Neuronal stem cell (in vitro differentiated cells): ENCODE data around the gene PPM1M.

Source experiments
- DNase-seq: peaks from one replicate; pipeline ENCODE4 v3.0.0-alpha.2; 2013; ENCODE audit warnings: low spot score
- H2AFZ ChIP-seq: one replicate; pipeline ENCODE4 v1.6.1; 2013; ENCODE audit warnings: mild to moderate bottlenecking, low read length, inconsistent platforms
- H2AK5ac ChIP-seq: 2 replicates; pipeline ENCODE4 v1.6.1; 2013; ENCODE audit warnings: low read depth, mild to moderate bottlenecking, inconsistent platforms, low read length, moderate library complexity, mixed read lengths
- H2BK120ac ChIP-seq: 2 replicates; pipeline ENCODE4 v1.6.1; 2013; ENCODE audit warnings: low read depth, mild to moderate bottlenecking, inconsistent platforms, low read length, moderate library complexity, mixed read lengths
- H2BK12ac ChIP-seq: one replicate; pipeline ENCODE4 v1.6.1; 2013; ENCODE audit warnings: low read length, inconsistent platforms
- H2BK15ac ChIP-seq: 2 replicates; pipeline ENCODE4 v1.6.1; 2013; ENCODE audit warnings: mild to moderate bottlenecking, low read length, inconsistent platforms, mixed read lengths
- H2BK5ac ChIP-seq: one replicate; pipeline ENCODE4 v1.6.1; 2013; ENCODE audit warnings: inconsistent platforms, mild to moderate bottlenecking, low read length, moderate library complexity
- H3K14ac ChIP-seq: one replicate; pipeline ENCODE4 v1.6.1; 2013; ENCODE audit warnings: low read length, inconsistent platforms
- H3K18ac ChIP-seq: 2 replicates; pipeline ENCODE4 v1.6.1; 2013; ENCODE audit warnings: low read length, inconsistent platforms
- H3K23ac ChIP-seq: 2 replicates; pipeline ENCODE4 v1.6.1; 2013; ENCODE audit warnings: low read depth, mild to moderate bottlenecking, mixed read lengths, low read length, inconsistent platforms; ENCODE audit not compliant: poor library complexity
- H3K27ac ChIP-seq: replicated peaks from 3 replicates; pipeline ENCODE4 v1.5.1; 2013; ENCODE audit warnings: low read length, inconsistent platforms
- H3K27me3 ChIP-seq, 3 experiments: 2 replicates each; pipeline ENCODE4 v1.6.1; 2013; ENCODE audit warnings: low read length in 3 of 3, mild to moderate bottlenecking in 2 of 3, inconsistent platforms in 1 of 3, low read depth in 1 of 3, mixed read lengths in 1 of 3, moderate library complexity in 1 of 3; ENCODE audit not compliant: control insufficient read depth in 3 of 3, insufficient read depth in 3 of 3
- H3K36me3 ChIP-seq, 2 donors: replicated peaks in 1 of 2; 2 replicates each; pipeline ENCODE4 v1.6.1; 2013; ENCODE audit warnings: low read length in 2 of 2; ENCODE audit not compliant: control insufficient read depth in 2 of 2, insufficient read depth in 2 of 2
- H3K4ac ChIP-seq: 2 replicates; pipeline ENCODE4 v1.6.1; 2013; ENCODE audit warnings: inconsistent platforms, mild to moderate bottlenecking, low read length, moderate library complexity
- H3K4me1 ChIP-seq, 2 donors: 1 replicate in 1 of 2; 2 replicates in 1 of 2; pipeline ENCODE4 v1.6.1; 2013; ENCODE audit warnings: low read length in 2 of 2, low read depth in 1 of 2; ENCODE audit not compliant: control insufficient read depth in 2 of 2, insufficient read depth in 1 of 2
- H3K4me2 ChIP-seq: one replicate; pipeline ENCODE4 v1.6.1; 2013; ENCODE audit warnings: mild to moderate bottlenecking, low read length, inconsistent platforms; ENCODE audit not compliant: insufficient read depth, poor library complexity, severe bottlenecking
- H3K4me3 ChIP-seq, 2 donors: 2 replicates each; pipeline ENCODE4 v1.5.1; 2013; ENCODE audit warnings: low read length in 2 of 2, mild to moderate bottlenecking in 2 of 2, inconsistent platforms in 1 of 2, moderate library complexity in 1 of 2
- H3K79me1 ChIP-seq: one replicate; pipeline ENCODE4 v1.6.1; 2013; ENCODE audit warnings: low read depth, mild to moderate bottlenecking, inconsistent platforms, low read length, moderate library complexity
- H3K9ac ChIP-seq: one replicate; pipeline ENCODE4 v1.6.1; 2013; ENCODE audit warnings: mild to moderate bottlenecking, low read depth, low read length, inconsistent platforms; ENCODE audit not compliant: poor library complexity
- H3K9me3 ChIP-seq, 2 donors: replicated peaks in 1 of 2; 2 replicates each; pipeline versions ENCODE3 to v1.6.1; 2013; ENCODE audit warnings: low read length in 2 of 2, mild to moderate bottlenecking in 2 of 2, inconsistent platforms in 1 of 2, low read depth in 1 of 2, mixed read lengths in 1 of 2, moderate library complexity in 1 of 2; ENCODE audit not compliant: control insufficient read depth in 2 of 2, insufficient read depth in 1 of 2
- H4K8ac ChIP-seq: one replicate; pipeline ENCODE4 v1.6.1; 2013; ENCODE audit warnings: low read depth, mild to moderate bottlenecking, inconsistent platforms, low read length, moderate library complexity
- H4K91ac ChIP-seq: one replicate; pipeline ENCODE4 v1.6.1; 2013; ENCODE audit warnings: low read length, low read depth, mild to moderate bottlenecking, inconsistent platforms; ENCODE audit not compliant: poor library complexity
- WGBS, 2 donors: extraction: QIAGEN DNeasy Blood & Tissue Kit; methylation state at CpG; one replicate each; pipeline ENCODE4 v1.1.7; 2013; ENCODE audit warnings: missing lambda C conversion rate in 2 of 2, mixed read lengths in 1 of 2; ENCODE audit not compliant: insufficient read length in 2 of 2, insufficient replicate concordance in 1 of 2; ENCODE audit errors: extremely low coverage in 2 of 2; 5-methylcytosine and 5-hydroxymethylcytosine counted together

The PPM1M gene

GRCh38 chr3:52295671-52296208 lies 50.2 kb downstream of the PPM1M start:
- no peak overlapping the region for H3K9ac ChIP-seq
- DNase-seq, result no peak
- H2BK15ac ChIP-seq, result no peak overlapping the region
- no peak overlapping the region for H2AFZ ChIP-seq
- H4K8ac ChIP-seq, result no peak overlapping the region
- no peak overlapping the region for H2BK120ac ChIP-seq
- no peak overlapping the region for H4K91ac ChIP-seq
- H3K79me1 ChIP-seq, result no peaks in the 10 kb centered on the region
- WGBS, 2 donors, result no CpG with 5 or more reads among the region's 5 CpGs
- no peak overlapping the region for H3K4me3 ChIP-seq
- no peak overlapping the region for H2BK12ac ChIP-seq
- H2AK5ac ChIP-seq, result no peak overlapping the region
- H3K23ac ChIP-seq, result no peak overlapping the region
- peaks cover 28 to 29% of the 10 kb centered on the region in 2 donors for H3K4me1 ChIP-seq
- no peaks in the 10 kb centered on the region for H3K9me3 ChIP-seq
- no peaks in the 10 kb centered on the region for H3K27me3 ChIP-seq
- no peak overlapping the region for H3K4me2 ChIP-seq
- H3K36me3 ChIP-seq, result peaks cover 10 to 38% of the 10 kb centered on the region in 2 donors
- no peak overlapping the region for H3K4ac ChIP-seq
- no peak overlapping the region for H3K27ac ChIP-seq
- no peak overlapping the region for H3K14ac ChIP-seq
- H2BK5ac ChIP-seq, result no peak overlapping the region
- no peak overlapping the region for H3K18ac ChIP-seq

- no CpG with 5 or more reads among the region's 11 CpGs for WGBS, 2 donors
- peak overlapping the region; percentile 69 for H3K4ac ChIP-seq
- peak overlapping the region; percentile 100 for H2BK120ac ChIP-seq
- H3K9ac ChIP-seq, result peak overlapping the region; percentile 33
- H4K8ac ChIP-seq, result no peak overlapping the region
- H2BK15ac ChIP-seq, result peak overlapping the region; percentile 86
- peaks cover 33 to 39% of the 10 kb centered on the region in 2 donors for H3K4me1 ChIP-seq
- no peak overlapping the region for H3K14ac ChIP-seq
- no peaks in the 10 kb centered on the region for H3K79me1 ChIP-seq
- H3K4me3 ChIP-seq, result peak overlapping the region; percentile 59 to 79
- peak overlapping the region; percentile 96 for H2AK5ac ChIP-seq
- H3K27ac ChIP-seq, result no peak overlapping the region
- DNase-seq, result no peak
- no peak overlapping the region for H2AFZ ChIP-seq
- peak overlapping the region; percentile 80 for H3K18ac ChIP-seq
- no peaks in the 10 kb centered on the region for H3K27me3 ChIP-seq
- H4K91ac ChIP-seq, result peak overlapping the region; percentile 41
- H3K9me3 ChIP-seq, result no peaks in the 10 kb centered on the region
- H3K4me2 ChIP-seq, result peak overlapping the region; percentile 72
- H2BK5ac ChIP-seq, result no peak overlapping the region
- peak overlapping the region; percentile 98 for H2BK12ac ChIP-seq
- H3K23ac ChIP-seq, result peak overlapping the region; percentile 32
- H3K36me3 ChIP-seq, result peaks cover 0 to 21% of the 10 kb centered on the region in 2 donors
Measured at GRCh38 chr3:52297242-52298148, 51.9 kb downstream of the PPM1M start.

GRCh38 chr3:52298149-52299098 lies 52.9 kb downstream of the PPM1M start:
- Histone ChIP-seq H2BK5ac (peak overlapping the region; percentile 93), H3K27me3 (no peaks in the 10 kb centered on the region), H3K9ac (peak overlapping the region; percentile 87), H2BK12ac (peak overlapping the region; percentile 75), H3K4me3 (peak overlapping the region; percentile 59 to 79), H3K4ac (peak overlapping the region; percentile 97), H4K91ac (peak overlapping the region; percentile 41), H3K79me1 (no peaks in the 10 kb centered on the region), H3K4me1 (peaks cover 41 to 45% of the 10 kb centered on the region in 2 donors), H2AK5ac (peak overlapping the region; percentile 96), H2BK15ac (peak overlapping the region; percentile 95), H3K36me3 (peaks cover 0 to 12% of the 10 kb centered on the region in 2 donors), H3K4me2 (peak overlapping the region; percentile 72), H3K27ac (peak overlapping the region; percentile 20), H3K18ac (peak overlapping the region; percentile 99), H3K23ac (peak overlapping the region; percentile 83), H4K8ac (no peak overlapping the region), H3K14ac (peak overlapping the region; percentile 98), H2AFZ (peak overlapping the region; percentile 80), H2BK120ac (peak overlapping the region; percentile 100), H3K9me3 (no peaks in the 10 kb centered on the region)
- DNase-seq, result no peak
- no CpG with 5 or more reads among the region's 17 CpGs for WGBS, 2 donors
